Measurements from ENCODE around the gene DNLZ. TPM values are rescaled to one million over a fixed set of nuclear protein-coding genes. Genes with fewer than 3 reads are reported as not detected.

DNLZ gene
- total and polyA plus RNA-seq, 9 of the 15 experiments (the other 6 are each of a cell fraction or from before 2014, with no cell fraction given): 0.17 to 44.6 (median 3.4) TPM

DNA sequence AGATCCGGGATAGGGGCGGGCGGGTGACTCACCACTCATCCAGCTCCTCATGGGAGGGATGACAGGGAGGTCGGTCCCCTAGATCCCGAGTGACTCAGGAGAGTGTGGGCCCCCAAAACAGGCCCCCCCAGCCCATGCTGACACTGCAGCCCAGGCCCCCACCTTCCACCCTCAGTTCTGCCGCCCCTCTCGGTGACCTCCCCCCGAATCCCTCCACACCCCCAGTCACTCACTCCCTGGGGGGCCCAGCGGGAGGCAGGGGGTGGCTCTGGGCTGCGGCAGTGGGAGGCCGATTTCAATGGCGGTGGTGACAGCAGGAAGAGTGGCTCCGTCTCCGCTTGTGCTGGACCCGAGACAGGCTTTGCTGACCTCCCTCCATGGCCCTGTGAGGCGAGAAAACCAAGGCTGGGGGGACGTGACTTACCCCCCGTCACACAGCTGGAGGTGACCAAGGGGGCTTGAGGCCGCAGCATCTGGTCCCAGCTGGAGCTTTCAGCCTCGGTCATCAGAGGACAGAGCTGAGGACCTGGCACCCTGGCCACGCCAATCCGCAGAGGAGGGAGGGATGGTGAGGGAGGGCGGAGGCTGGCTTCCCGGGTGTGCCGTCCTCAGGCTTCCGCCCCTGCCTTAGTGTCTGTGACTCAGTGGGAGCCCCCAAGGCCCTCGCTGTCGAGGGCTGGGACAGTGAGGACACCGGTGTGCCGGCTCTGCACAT, 27.2 kb downstream of the DNLZ start:
- intact Hi-C loops (cut with micrococcal nuclease): no loop called here
- Histone ChIP-seq H3K27me3 (ENCODE audit: control insufficient read depth in 2 of 2, insufficient read depth in 2 of 2, low read length in 2 of 2) (no peaks in the 10 kb centered on the region), H3K9me1 (ENCODE audit: control insufficient read depth, insufficient read depth, low read length) (peaks cover 3% of the 10 kb centered on the region), H3K9ac (ENCODE audit: insufficient read depth in 1 of 2, low read depth in 2 of 2, low read length in 2 of 2) (peak overlapping the region in 1 of 2 experiments; percentile 9; a peak in 1 of 4 replicates), H4K20me1 (replicated peaks; ENCODE audit: control insufficient read depth, insufficient read depth, low read length) (no peaks in the 10 kb centered on the region), H3K9me3 (replicated peaks; ENCODE audit: control insufficient read depth, insufficient read depth, low read depth, low read length) (no peaks in the 10 kb centered on the region), H3K4me2 (ENCODE audit: insufficient read depth, low read length) (no peak overlapping the region), H2AFZ (ENCODE audit: low read depth, low read length) (no peak overlapping the region), H3K27ac (ENCODE audit: extremely low read depth, low read depth, low read length) (no peak overlapping the region), H3K4me1 (replicated peaks in 1 of 2; ENCODE audit: control insufficient read depth in 2 of 2, insufficient read depth in 2 of 2, low read length in 2 of 2) (peaks cover 0 to 95% of the 10 kb centered on the region in 2 experiments; a peak in 2 of 5 replicates), H3K4me3 (no peak overlapping the region), H3K36me3 (ENCODE audit: control insufficient read depth, insufficient read depth, low read length) (peaks cover 22% of the 10 kb centered on the region; the same call in 1 of the 3 replicates), H3K79me2 (ENCODE audit: control insufficient read depth, insufficient read depth, low read length) (no peaks in the 10 kb centered on the region)
- peak in 2 of 4 experiments; percentile 40 to 44 for DNase-seq (ENCODE audit: extremely low read depth in 1 of 4, low spot score in 3 of 4)
- CTCF ChIA-PET (ENCODE audit: low intra/inter-chr PET ratio): no interaction called here
- no peak for FAIRE-seq
- TF ChIP-seq PCBP1 (IDR thresholded peaks at IDR 0.05; ENCODE audit: low read depth, low read length, poor library complexity, severe bottlenecking) (no peak), TBP (optimal IDR thresholded peaks at IDR 0.05; ENCODE audit: low read depth, low read length) (no peak), SIX5 (IDR thresholded peaks at IDR 0.05; ENCODE audit: borderline replicate concordance in 1 of 2, insufficient read depth in 1 of 2, low read depth in 1 of 2, low read length in 2 of 2) (no peak), ZNF274 (IDR thresholded peaks at IDR 0.05; ENCODE audit: borderline replicate concordance, low read depth, low read length) (no peak)
- TF ChIP-seq, protein P1, sequence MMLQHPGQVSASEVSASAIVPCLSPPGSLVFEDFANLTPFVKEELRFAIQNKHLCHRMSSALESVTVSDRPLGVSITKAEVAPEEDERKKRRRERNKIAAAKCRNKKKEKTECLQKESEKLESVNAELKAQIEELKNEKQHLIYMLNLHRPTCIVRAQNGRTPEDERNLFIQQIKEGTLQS (IDR thresholded peaks at IDR 0.05): peak; percentile 31; the same call in 1 of the 2 replicates
- TF ChIP-seq, protein P1 (CRISPR knock-in tag; conservative IDR thresholded peaks at IDR 0.05): no peak
- POLR2A ChIA-PET: interaction anchor here (0.6 to 1.2 kb wide), 2 partner anchors 9 to 70 kb away, joined by 3 to 5 read pairs; partner anchors contain the start of gene GPSM1
- ATAC-seq: no peak
- WGBS (ENCODE audit: insufficient coverage, low coverage, missing lambda C conversion rate): 68% methylated on average over 16 of the region's 30 CpGs
- no TSS peak for BruUV-seq (replicated peaks)
- in situ Hi-C loops (cut with MboI): loop anchor here (25.0 kb wide), 1 partner anchor 301 kb away; no protein-coding TSS in a partner anchor

Data from K562 (cell line).